NCI-H748 treated with DMSO at 0.1 percent for 48 hours (cell line): ENCODE data around the gene FADD.
A peak's percentile ranks its signal among the peaks of the same experiment; 100 is the strongest.
"Not testable (repeated sequence)": the region's sequence is repeated elsewhere in the genome, so short reads cannot be mapped to it uniquely, and the experiment has no call there.

Experiments used
- DNase-seq: peaks from one replicate; lab custom pipeline; 2025; lab: John Stamatoyannopoulos, UW

Gene FADD

DNA sequence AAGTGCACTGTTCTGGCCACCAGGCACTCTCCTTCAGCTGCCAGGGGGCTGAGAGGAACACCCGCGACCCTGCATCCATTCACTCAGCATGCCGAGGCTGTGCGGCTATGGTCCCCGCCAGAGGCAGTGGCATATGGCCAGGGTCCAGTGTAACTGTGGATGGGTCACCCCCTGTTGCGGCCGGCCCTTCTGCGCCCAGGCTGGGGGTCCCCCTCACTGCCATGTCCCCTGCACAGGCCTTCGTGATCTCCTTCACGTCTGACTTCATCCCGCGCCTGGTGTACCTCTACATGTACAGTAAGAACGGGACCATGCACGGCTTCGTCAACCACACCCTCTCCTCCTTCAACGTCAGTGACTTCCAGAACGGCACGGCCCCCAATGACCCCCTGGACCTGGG lies 20.8 kb upstream of the FADD start:
- no peak for DNase-seq

DNA sequence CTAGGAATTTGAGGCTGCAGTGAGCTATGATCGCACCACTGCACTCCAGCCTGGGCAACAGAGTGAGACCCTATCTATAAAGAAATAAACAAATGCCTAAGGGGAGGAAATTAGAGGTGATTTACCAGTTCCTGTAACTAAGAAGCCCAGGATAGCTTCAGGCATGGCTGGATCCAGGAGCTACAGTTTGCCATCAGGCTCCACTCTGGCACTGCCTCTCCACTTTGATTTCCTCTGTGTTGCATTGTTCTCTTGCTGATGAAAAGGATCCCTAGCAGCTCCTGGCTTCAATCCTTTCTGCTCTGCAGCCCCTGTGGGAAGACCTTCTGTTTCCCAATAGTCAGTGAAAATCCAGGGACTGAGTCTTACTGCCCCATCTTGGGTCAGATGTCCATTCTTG lies 20.1 kb upstream of the FADD start:
- no peak for DNase-seq

DNA sequence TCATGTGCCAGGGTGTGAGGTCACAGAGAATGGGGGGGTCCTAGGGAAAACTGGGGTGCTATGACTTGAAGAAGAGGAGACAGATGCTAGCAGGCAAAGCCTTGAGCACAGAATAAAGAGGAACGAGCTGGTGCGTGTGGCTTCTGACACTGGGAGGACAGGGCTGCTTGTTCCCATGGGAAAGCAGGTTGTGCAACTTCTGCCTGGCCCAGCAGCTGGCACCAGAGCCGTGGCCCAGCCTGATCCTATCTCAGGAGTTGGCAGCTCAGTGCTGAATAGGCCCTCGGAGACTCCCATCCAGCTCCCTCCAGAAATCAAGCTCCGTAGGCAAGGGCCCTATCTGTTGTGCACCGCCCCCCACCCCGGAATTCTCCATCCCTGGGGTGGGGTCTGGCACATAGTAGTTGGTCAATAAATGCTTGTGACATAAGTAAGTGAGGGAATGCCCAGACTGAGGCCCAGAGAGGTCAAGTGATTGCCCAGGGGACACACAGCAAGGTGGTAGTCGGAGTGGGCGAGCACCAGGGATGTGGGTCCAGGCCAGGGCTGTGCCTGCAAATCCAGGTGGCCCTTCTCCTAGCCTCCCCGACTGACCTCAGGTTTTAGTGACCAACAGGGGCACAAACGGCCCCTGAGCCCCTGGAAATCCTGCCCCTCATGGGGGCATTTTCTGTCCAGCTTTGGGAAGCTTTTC lies 19.5 kb upstream of the FADD start:
- DNase-seq = no peak

DNA sequence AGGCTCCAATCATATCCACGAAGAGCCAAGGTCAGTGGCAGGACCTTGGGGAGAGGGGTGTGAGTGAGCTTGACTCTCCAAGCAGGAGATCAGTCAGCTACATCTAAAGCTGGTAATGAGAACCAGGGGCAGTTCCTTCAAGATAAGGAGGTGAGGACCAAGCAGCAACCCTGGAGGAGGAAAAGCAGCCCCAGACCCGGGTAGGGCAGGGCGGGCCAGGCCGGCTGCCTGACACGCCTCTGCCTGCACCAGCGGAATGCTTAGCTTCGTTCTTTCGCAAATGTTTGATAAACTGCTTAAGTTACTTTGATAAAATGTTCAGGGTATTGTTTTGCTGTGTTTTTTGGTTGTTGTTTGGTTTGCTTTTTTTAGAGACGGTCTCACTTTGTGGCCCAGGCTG lies 18.7 kb upstream of the FADD start:
- DNase-seq = no peak

DNA sequence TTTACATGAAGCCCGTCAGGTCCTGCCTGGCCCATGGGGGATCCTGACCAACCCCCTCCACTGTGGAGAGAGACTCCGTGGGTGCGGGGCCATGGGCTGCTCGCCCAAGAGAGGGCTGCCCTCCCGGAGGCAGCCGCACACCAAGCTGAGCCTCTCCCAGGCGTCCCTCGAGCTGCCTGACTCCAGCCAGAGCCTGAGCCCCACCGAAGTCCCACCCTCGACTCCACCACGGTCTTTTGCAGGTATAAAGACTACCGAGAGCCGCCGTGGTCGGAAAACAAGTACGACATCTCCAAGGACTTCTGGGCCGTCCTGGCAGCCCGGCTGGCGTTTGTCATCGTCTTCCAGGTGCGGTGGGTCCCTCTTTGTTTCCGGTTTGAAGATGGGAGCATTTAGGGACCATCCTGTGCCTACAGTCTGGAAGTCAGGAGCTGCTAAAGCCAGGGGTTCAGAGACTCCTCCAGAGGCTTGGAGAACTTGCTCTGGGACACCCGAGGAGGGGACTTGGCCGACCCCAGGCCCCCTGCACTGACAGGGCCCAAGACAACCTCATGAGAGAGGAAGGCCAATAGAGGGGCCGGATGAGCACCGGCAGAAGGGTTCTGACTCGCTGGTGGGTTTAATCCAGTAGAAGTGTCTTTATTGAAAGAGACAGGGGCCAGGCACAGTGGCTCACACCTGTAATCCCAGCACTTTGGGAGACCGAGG lies 17.6 kb upstream of the FADD start:
- DNase-seq = no peak

DNA sequence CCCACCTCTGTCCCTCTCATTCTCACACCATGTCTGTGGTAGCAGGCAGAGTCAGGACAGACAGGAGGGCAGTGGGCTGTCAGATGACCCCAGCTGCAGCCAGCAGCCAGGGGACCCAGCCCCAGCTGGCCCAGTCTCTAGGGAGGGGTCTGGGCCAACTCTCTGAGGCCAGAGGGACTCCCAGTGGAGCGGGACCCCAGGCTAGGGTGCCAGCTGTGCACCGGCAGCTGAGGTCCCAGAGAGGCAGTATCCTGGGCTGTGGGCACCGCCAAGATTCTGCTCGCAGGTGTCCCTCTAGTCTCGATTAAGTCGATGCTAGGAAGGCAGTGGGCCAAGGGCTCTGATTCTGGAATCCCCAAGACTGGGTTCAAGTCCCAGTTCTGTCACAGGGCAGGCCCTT lies 16.7 kb upstream of the FADD start:
- no peak for DNase-seq

DNA sequence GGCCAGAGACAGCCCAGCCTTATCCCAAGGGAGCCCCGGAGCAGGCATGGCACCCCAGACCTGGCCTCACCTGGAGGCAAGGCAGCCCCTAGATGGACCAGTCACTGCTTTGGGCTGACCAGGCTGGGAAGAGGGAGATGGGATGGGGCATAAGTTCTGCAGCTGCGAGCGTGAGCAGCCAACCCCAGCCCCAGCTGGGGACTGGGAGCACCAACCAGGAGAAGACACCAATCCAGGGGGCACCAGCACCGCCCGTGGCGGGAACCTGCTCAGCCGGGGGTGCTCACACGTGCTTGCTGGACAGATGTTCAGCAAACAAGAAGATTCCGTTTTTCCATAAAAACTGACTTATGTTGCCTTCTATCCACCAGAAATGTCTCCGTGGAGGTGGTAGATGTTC lies 16.2 kb upstream of the FADD start:
- no peak for DNase-seq

DNA sequence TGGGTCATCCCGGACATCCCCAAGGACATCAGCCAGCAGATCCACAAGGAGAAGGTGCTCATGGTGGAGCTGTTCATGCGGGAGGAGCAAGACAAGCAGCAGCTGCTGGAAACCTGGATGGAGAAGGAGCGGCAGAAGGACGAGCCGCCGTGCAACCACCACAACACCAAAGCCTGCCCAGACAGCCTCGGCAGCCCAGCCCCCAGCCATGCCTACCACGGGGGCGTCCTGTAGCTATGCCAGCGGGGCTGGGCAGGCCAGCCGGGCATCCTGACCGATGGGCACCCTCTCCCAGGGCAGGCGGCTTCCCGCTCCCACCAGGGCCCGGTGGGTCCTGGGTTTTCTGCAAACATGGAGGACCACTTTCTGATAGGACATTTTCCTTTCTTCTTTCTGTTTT lies 15.3 kb upstream of the FADD start:
- DNase-seq = no peak

DNA sequence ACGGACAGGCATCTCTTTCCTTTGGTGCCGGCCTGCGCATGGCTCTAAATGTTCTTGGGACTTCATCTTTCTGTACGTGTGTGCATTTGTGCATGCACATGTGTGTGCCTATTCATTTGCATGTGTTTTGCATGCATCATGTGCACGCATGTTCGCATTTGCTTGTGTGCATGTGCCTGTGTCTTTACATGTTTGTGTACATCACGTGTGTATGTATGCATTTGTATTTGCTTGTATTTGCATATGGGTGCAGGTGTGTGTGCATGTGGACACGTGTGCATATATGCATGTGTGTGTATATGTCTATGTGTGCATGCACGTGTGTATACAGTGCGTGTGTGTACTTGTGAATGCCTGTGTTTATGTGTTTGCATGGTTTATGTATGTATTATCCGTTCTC lies 13.5 kb upstream of the FADD start:
- no peak for DNase-seq

DNA sequence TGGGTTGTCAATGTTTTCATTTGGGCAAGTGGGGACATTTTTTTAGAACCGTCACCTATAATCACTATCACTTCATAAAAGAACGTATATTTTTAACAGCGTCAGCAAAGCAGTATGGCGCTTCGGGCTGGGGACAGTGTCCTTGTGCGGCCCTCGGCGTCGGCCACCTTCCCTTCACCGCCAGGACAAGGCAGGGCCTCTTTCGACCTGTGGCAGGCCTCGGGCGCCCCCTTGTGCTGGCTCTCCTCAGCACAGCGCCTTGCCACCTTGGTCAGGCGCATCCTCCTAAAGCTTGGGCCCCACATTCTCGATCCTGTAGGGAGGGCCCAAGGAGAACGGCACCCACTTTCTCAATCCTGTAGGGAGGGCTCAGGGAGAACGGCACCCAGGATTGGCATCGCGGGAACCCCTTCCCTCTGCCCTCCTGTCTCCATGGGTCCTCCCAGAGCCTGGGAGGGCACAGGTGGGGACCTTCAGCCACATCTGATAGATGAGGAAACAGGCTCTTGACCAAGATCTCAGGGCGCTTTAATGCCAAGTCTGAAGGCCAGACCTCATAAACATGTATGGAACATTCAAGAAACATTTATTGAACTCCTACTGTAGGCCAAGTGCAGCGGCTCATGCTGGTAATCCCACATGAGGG lies 11.5 kb upstream of the FADD start:
- peak; percentile 39 for DNase-seq

DNA sequence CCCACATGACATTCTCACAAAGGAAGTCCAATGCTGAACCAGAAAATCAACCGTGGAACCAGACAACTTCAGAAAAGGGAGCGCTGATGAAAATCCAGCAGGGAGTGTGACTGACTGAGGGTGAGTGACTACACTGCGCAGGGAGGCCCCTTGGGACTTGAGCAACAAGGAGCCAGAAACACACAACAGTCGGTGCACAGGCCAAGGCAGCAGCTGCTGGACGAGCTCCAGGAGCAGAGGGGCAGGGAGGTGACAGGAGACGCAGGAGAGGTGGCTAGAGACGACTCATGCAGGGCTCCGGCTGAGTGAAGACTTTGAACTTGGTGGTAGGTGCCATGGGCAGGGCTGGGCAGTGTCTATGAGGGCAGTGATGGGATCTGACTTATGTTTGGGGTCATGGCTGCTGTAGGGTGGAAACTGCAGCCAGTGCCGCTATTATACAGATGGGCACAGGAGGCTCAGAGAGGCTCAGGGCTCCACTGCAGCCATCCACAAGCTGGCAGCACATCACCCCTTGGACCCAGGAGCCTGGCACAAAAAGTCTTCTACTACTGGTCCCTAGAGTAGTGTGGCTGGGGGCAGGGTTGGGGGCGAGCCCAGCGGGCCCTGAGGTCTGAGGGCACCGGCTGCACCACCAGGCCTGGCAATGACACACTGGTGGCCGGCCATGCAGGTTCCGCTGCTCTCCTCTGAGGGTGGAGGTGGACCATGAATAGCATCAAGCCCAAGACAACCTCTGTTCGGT lies 10.3 kb upstream of the FADD start:
- DNase-seq = no peak

DNA sequence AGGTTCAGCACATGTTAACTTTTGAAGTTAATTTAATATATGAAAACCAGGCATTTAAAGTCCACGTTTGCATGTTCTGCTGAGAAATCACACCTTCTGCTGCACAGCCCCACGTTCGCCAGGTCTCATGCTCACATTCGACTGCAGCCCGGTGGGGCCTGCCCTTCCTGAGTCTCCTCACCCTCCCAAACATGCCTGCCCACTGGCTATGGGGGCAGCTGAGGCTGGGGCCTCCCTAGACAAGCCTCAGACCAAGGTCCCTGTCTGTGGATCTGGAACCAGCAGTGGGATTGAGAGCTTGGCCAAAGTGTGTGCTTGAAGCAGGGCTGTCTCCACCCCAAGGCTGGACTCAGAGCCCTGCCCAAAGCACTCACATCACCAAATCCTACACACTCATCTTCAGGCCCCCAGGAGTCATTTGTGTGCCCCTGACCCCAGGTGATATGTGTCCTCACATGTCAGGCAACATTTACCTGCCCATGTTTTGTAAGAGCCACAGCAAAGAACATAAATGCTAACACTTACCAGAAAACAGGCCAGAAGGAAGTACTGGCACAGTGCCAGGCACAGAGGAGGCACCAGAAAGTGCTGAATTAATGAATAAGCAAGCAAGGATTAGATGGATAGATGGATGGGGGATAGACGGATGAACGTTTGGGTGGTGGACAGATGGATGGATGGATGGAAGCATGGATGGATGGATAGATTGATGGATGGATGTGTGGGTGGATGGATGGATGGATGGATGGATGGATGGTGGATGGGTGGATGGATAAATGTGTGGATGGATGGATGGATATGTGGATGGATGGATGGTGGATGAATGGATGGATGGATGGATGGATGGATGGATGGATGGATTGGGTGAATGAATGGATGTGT lies 9.4 kb upstream of the FADD start:
- DNase-seq = no peak

DNA sequence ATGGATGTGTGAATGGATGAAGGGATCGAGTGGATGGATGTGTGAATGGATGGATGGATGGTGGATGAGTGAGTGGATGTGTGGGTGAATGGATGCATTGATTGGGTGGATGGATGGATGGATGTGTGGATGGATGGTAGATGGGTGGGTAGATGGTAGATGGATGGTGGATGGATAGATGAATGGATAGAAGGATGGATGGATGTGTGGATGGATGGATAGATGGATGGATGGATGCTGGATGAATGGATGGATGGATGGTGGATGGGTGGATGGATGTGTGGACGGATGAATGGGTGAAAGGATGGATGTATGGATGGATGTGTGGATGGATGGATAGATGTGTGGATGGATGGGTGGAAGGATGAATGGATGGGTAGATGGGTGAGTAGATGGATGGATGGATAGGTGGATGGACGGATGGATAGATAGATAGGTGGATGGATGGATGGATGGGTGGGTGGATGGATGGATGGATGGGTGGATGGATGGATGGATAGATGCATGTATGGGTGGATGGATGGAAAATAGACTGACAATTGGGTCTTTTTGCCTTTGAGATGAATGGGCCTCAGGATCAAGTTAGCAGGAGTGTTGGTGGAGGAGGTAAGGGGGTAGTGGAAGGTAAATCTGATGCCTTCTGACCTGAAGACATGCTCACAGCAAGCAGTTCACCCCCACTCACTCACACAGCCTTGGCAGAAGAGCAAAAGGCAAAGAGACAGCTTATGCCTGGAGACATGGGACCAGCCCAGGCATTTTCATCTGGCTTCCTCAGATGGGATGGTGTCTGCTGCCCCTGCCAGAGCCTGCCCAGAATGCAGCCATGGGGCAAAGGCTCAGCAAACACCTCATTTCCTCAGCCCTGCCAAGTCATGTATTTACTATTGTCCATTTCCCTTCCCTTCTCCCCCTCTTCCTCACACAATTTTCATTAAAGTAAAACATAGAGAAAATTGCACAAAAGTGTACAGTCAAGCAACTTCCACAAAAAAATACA lies 8.0 kb upstream of the FADD start:
- DNase-seq = no peak

DNA sequence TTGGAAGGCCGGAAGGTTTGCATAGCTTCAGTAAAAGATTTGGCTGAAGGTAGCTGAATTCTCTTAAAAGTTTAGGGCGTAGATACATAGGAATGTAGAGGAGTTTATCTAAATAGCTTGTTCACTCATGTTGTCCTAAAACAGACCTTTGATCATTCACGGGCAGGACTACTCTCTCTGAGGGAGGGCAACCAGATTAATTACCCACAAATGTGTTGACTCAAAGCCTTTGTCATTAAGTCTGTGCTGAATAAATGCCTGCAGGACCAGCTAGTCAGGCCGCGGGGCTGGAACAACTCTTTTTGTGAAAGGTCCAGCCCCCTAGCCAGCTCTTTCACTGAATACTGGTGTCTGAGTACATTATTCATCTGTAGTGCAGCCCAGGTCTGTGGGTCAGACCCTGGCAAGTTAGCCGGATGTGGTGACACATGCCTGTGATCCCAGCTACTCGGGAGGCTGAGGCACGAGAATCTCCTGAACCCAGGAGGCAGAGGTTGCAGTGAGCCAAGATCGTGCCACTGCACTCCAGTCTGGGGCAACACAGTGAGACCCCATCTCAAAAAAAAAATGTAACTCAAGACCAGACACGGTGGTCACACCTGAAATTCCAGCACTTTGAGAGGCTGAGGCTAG lies 2.8 kb upstream of the FADD start:
- DNase-seq = no peak

DNA sequence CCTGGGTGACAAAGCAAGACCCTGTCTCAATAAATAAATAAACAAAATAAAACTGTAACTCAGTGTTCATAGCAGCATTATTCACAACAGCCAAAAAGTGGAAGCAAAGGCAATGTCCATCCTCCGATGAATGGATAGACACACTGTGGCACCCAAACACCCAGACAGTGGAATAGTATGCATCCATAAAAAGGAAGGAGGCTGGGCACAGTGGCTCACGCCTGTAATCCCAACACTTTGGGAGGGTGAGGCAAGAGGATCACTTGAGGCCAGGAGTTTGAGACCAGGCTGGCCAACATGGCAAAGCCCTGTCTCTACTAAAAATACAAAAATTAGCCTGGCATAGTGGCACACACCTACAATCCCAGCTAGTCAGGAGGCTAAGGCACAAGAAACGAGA lies 2.0 kb upstream of the FADD start:
- not testable (repeated sequence) for DNase-seq

DNA sequence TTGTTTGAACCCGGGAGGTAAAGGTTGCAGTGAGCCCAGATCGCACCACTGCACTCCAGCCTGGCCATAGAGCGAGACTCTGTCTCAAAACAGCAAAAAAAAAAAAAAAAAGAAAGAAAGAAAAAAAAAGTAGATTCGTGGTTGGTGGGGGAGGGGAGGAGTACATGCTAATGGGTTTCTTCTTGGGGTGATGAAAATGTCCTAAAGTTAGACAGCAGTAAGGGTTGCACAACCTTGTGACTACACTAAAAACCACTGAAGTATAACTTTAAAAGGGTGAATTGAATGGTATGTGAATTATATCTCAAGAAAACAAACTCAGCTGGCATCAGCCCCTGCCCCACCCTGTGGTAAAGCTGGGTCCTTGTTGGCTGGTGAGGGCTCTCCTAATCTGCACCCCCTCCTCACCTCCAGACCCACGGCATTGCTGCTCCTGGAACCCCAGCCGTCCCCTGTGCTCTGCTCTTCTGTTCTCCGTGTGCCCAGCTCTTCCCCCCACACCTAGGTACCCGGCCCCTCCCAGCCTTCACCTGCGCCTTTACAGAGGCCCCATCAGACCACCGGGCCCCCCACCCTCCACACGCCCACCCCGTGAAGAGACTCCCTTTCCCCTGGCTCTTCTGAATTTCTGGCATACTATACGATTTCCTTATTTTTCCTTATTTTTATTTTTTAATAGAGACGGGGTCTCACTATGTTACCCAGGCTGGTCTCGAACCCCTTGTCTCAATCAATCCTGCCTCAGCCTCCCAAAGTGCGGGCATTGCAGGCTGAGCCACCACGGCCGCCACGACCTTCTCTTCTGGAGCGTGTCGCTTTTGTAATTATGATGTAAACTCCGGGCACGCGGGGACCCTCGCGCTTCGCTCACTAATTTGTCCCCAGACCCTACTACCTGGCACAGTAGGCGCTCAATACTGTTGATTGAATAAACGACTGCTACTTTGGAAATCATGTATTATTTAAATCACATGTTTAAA lies 924 bp upstream of the FADD start:
- DNase-seq = no peak

DNA sequence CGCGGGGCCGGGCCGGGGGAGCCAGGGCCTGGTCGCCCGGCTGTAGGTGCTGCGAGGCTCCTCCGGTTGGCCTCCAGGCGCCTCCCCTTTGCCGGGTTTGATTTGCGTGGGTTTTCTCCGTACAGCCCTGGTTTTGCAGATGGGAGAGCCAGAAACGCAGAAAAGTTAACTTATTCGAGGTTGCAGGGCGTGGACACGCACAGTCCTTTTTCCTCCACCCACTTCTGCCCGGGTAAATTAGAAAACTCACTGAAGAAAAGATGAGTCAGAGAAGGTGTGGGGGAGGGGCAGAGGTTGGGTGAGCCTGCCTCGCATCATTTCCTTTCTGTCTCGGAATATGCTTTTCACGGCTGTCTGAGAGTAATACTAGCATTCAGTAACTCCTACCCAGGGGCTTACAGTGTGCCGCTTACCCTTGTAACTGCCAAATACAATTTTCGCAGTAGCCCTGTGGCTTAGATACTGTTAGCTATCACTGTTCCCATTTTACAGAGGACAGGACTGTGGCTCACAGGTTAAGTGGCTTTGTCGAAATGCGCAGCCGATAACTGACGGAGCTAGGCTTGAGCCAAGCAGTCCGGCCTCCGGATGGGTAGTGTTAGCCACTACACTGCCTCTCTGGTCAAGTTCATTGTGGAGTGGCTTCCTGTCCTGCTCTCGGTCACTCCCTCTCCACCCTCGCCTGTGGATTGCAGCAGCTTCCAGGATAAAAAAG lies 812 bp downstream of the FADD start:
- DNase-seq = peak; percentile 5

DNA sequence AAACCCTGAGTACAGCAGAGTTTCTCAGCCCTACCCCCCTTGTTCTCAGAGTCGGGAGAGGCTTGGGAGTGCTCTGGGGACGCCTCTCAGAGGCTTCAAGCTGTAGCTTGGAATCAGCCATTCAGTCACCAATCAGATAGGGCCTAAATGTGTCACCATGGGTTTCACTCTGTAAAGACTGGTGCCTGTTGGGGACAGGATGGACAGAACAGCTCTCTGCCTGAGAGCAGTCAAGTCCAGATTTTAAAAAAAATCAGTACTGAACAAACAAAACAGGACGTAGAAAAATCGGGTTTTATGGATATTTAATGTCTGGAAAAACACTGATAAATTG lies 1.3 kb downstream of the FADD start:
- no peak for DNase-seq
